ENCODE measurements around the gene ENPEP. TPM values are rescaled to one million over a fixed set of nuclear protein-coding genes. Genes with fewer than 3 reads are reported as not detected.
A peak's percentile ranks its signal among the peaks of the same experiment; 100 is the strongest.

Gene ENPEP
- total RNA-seq, 1 donor from 2014 or later = 1.7 TPM

DNA sequence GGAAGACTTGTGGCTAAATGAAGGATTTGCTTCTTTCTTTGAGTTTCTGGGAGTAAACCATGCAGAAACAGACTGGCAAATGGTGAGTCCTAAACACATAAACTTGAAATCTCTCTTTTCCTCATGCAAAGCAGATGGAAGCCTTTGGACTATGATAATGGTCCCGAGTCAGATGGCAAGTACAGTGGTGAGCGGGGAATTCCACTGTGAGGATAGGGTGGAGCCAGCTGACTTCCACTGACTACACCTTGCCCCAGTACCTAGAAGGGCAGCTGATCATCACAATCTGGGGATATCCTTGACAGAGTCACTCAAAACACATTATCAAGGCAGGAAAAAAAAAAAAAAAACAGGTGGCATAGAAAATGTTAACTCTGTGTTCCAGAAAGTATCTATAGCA is 34.3 kb downstream of the ENPEP start:
- no peak for DNase-seq (ENCODE audit: low spot score in 2 of 2)
- H3K9me3 ChIP-seq = no peaks in the 10 kb centered on the region
- H3K36me3 ChIP-seq = no peaks in the 10 kb centered on the region
- H3K4me3 ChIP-seq = no peak overlapping the region
- intact Hi-C loops (cut with DNase I) = loop anchor here (5.0 to 10.0 kb wide), 3 partner anchors 195 to 458 kb away; no protein-coding TSS in a partner anchor
- H3K27ac ChIP-seq = no peak overlapping the region
- no peaks in the 10 kb centered on the region for H3K27me3 ChIP-seq
- no peaks in the 10 kb centered on the region for H3K4me1 ChIP-seq
- TF ChIP-seq, protein P1, sequence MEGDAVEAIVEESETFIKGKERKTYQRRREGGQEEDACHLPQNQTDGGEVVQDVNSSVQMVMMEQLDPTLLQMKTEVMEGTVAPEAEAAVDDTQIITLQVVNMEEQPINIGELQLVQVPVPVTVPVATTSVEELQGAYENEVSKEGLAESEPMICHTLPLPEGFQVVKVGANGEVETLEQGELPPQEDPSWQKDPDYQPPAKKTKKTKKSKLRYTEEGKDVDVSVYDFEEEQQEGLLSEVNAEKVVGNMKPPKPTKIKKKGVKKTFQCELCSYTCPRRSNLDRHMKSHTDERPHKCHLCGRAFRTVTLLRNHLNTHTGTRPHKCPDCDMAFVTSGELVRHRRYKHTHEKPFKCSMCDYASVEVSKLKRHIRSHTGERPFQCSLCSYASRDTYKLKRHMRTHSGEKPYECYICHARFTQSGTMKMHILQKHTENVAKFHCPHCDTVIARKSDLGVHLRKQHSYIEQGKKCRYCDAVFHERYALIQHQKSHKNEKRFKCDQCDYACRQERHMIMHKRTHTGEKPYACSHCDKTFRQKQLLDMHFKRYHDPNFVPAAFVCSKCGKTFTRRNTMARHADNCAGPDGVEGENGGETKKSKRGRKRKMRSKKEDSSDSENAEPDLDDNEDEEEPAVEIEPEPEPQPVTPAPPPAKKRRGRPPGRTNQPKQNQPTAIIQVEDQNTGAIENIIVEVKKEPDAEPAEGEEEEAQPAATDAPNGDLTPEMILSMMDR (IDR thresholded peaks at IDR 0.05) = no peak

- Histone ChIP-seq H3K36me3 (no peaks in the 10 kb centered on the region), H3K4me1 (no peaks in the 10 kb centered on the region), H3K9me3 (no peaks in the 10 kb centered on the region), H3K4me3 (no peak overlapping the region), H3K27me3 (no peaks in the 10 kb centered on the region), H3K27ac (no peak overlapping the region)
- intact Hi-C loops (cut with DNase I) = loop anchor here (5.0 to 10.0 kb wide), 3 partner anchors 196 to 459 kb away; no protein-coding TSS in a partner anchor
- TF ChIP-seq, protein P1 (IDR thresholded peaks at IDR 0.05) = peak; percentile 16 to 68 (median 63)
- DNase-seq (ENCODE audit: low spot score in 2 of 2) = no peak
Measured at GRCh38 chr4:110510955-110511544, 35.1 kb downstream of the ENPEP start.

DNA sequence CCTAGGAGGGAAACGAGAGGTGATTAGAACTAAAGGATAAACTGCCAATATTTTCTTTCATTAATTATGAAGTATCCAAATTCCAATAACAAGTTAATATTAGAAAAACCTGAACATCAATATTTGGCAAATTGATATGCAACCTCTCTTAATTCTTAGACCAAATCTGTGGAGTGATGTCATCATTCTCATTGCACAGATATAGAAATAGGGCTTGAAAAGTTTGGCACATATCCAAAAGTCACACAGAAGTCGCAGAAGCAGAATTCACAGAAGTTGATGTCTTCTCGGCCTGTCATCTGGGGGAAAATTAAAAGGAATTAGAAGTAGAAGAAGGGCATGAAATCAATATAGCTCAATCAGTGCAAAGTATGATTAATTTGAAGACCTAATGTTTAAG is 36.9 kb downstream of the ENPEP start:
- Histone ChIP-seq H3K4me1 (no peaks in the 10 kb centered on the region), H3K36me3 (no peaks in the 10 kb centered on the region), H3K4me3 (no peak overlapping the region), H3K27me3 (no peaks in the 10 kb centered on the region), H3K9me3 (no peaks in the 10 kb centered on the region), H3K27ac (no peak overlapping the region)
- TF ChIP-seq, protein P1 (IDR thresholded peaks at IDR 0.05) = no peak
- intact Hi-C loops (cut with DNase I) = loop anchor here (5.0 to 10.0 kb wide), 3 partner anchors 198 to 461 kb away; no protein-coding TSS in a partner anchor
- DNase-seq (ENCODE audit: low spot score in 2 of 2) = no peak

DNA sequence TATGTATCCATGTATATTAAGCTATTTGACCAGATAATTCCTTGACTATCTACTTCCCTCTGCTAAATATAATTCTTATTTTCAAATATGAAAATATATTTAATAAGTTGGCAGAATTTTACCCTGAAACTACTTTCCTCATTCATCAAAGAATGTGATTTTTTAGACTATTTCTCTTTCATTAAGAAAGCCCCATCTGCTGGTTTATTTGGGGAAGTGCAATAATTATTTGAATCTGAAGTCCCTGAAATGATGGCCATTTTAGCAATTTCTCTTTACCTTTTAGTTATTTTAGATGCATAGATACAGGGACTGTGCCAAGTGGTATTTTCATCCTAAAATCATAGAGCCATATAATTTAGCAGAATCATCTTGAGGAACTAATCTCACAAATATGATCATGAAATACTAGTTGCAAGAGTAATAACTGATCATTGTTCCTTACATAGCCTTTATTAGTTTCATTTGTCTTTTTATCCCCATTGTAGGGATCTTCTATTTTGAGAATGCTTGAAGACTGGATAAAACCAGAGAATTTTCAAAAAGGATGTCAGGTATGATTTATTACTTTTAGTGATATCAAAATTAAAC is 39.0 kb downstream of the ENPEP start:
- intact Hi-C loops (cut with DNase I) = loop anchor here (2.0 to 10.0 kb wide), 4 partner anchors 200 to 516 kb away; no protein-coding TSS in a partner anchor
- TF ChIP-seq, protein P1 (IDR thresholded peaks at IDR 0.05) = peak in 2 of 3 experiments; percentile 66 to 69

DNA sequence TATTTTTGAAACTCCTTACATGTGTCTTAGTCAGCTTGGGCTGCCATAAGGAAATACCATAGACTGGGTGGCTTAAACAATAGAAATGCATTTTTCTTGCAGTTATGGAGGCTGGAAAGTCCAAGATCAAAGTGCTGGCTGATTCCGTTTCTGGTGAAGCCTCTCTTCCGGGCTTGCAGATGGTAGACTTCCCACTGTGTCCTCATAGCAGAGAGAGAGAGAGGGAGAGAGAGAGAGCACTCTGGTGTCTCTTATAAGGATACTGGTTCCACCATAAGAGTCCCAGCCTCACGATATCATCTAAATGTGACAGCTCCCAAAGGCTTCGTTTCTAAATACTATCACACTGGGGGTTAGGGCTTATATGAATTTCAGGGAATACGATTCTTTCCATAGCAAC is 39.7 kb downstream of the ENPEP start:
- intact Hi-C loops (cut with DNase I) = loop anchor here (2.0 to 10.0 kb wide), 3 partner anchors 201 to 517 kb away; no protein-coding TSS in a partner anchor
- no peaks in the 10 kb centered on the region for H3K4me1 ChIP-seq
- H3K27ac ChIP-seq = no peak overlapping the region

More for the DNA sequence above, 39.0 kb downstream of the ENPEP start:
- Histone ChIP-seq H3K4me1 (no peaks in the 10 kb centered on the region), H3K27me3 (no peaks in the 10 kb centered on the region), H3K4me3 (no peak overlapping the region), H3K9me3 (no peaks in the 10 kb centered on the region), H3K36me3 (no peaks in the 10 kb centered on the region), H3K27ac (no peak overlapping the region)
- DNase-seq (ENCODE audit: low spot score in 2 of 2) = no peak

More for the DNA sequence above, 39.7 kb downstream of the ENPEP start:
- no peak for DNase-seq (ENCODE audit: low spot score in 2 of 2)
- no peaks in the 10 kb centered on the region for H3K36me3 ChIP-seq
- TF ChIP-seq, protein P1 (IDR thresholded peaks at IDR 0.05) = no peak
- peak overlapping the region; percentile 39 to 62 for H3K4me3 ChIP-seq
- no peaks in the 10 kb centered on the region for H3K27me3 ChIP-seq
- no peaks in the 10 kb centered on the region for H3K9me3 ChIP-seq

All from ascending aorta (tissue), 2 donors.